IPS DF 6.9 (cell line): ENCODE data around the gene OR5J2.
"Not testable (repeated sequence)": the region's sequence is repeated elsewhere in the genome, so short reads cannot be mapped to it uniquely, and the experiment has no call there.

Experiments used
- DNase-seq: peaks from one replicate; pipeline ENCODE4 v3.0.0-alpha.2; 2013; ENCODE audit warnings: low read depth, low spot score
- H3K27ac ChIP-seq: one replicate; pipeline ENCODE4 v1.5.1; 2013; ENCODE audit warnings: low read length, control low read depth
- H3K27me3 ChIP-seq: 2 replicates; pipeline ENCODE4 v1.6.1; 2013; ENCODE audit warnings: mild to moderate bottlenecking, low read length; ENCODE audit not compliant: control insufficient read depth, insufficient read depth
- H3K36me3 ChIP-seq: 2 replicates; pipeline ENCODE4 v1.6.1; 2013; ENCODE audit warnings: low read length; ENCODE audit not compliant: control insufficient read depth, insufficient read depth
- H3K4me1 ChIP-seq: 2 replicates; pipeline ENCODE4 v1.6.1; 2013; ENCODE audit warnings: low read length; ENCODE audit not compliant: control insufficient read depth, insufficient read depth
- H3K4me3 ChIP-seq: 2 replicates; pipeline ENCODE4 v1.5.1; 2013; ENCODE audit warnings: mild to moderate bottlenecking, low read length
- H3K9me3 ChIP-seq: 2 replicates; pipeline ENCODE4 v1.6.1; 2013; ENCODE audit warnings: low read length, inconsistent platforms; ENCODE audit not compliant: control insufficient read depth, insufficient read depth
- WGBS: extraction: QIAGEN DNeasy Blood & Tissue Kit; methylation state at CpG from one replicate; pipeline ENCODE4 v1.1.7; 2013; ENCODE audit warnings: mixed read lengths, missing lambda C conversion rate; ENCODE audit not compliant: insufficient read length, insufficient coverage; 5-methylcytosine and 5-hydroxymethylcytosine counted together

Gene OR5J2

DNA sequence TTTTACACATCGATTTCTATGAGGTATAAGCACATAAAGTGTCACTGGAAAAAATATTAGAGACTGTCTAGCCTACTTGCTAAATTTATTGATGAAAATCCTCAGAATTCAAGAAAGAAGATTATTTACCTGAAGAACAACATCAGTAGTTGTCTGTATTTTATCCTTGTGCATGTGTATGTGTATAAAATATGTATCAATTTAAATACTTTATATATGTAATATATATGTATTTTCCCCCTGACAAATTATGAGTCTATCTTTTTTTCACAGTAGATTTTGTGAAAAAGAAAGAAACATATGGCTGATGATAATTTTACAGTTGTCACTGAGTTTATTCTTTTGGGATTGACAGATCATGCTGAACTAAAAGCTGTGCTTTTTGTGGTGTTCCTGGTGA is at the start of gene OR5J2:
TSS of gene OR5J2 (plus strand) at position 301 of the 400 bp plus-strand sequence. CDS start at position 301, 0 bp downstream.
- no peak for DNase-seq
- no peaks in the 10 kb centered on the region for H3K36me3 ChIP-seq
- H3K27me3 ChIP-seq: no peaks in the 10 kb centered on the region
- no peak within 1 kb of the TSS for H3K4me3 ChIP-seq
- H3K9me3 ChIP-seq: no peaks in the 10 kb centered on the region
- WGBS: no CpG with 5 or more reads among the region's 1 CpG
- no peak within 1 kb of the TSS for H3K27ac ChIP-seq
- no peaks in the 10 kb centered on the region for H3K4me1 ChIP-seq

DNA sequence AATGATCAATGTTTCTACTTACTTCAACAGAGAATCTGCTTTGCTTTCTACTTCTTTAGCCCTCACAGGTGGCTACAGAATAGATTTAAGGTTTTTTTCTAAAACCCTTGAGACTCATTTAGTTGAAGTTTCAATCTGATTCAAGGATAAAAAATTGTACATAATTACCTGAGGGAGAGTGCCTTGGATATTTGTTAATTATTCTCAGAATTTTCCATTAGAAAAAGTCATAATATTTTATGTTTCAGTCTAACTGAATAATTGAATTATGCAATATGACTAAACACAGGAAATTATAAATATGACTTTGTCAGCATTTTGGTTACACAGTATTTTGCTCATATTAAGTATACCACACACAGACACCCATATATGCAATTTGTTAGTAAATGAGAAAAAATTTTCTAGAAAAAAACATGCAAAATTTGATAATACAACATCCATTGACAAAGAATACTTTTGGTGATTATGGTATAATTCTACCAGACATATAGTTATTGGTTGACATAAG is 36.2 kb upstream of the OR5J2 start, which contains the start of gene OR8J3:
TSS of gene OR8J3 (minus strand) at position 51 of the 511 bp plus-strand sequence. CDS start 2,483 bp downstream, outside the sequence.
- H3K27me3 ChIP-seq: no peaks in the 10 kb centered on the region
- no peaks in the 10 kb centered on the region for H3K36me3 ChIP-seq
- no peak for DNase-seq
- H3K9me3 ChIP-seq: no peaks in the 10 kb centered on the region
- H3K4me1 ChIP-seq: no peaks in the 10 kb centered on the region
- H3K4me3 ChIP-seq: no peak within 1 kb of the TSS
- H3K27ac ChIP-seq: no peak within 1 kb of the TSS

DNA sequence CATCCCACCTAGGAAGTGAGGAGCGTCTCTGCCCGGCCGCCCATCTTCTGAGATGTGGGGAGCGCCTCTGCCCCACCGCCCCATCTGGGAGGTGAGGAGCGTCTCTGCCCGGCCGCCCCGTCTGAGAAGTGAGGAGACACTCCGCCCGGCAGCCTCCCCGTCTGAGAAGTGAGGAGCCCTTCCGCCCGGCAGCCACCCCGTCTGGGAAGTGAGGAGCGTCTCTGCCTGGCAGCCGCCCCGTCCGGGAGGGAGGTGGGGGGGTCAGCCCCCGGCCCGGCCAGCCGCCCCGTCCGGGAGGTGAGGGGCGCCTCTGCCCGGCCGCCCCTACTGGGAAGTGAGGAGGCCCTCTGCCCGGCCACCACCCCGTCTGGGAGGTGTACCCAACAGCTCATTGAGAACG is 32.7 kb upstream of the OR5J2 start:
- not testable (repeated sequence) for H3K27me3 ChIP-seq, H3K9me3 ChIP-seq, DNase-seq, H3K4me3 ChIP-seq, H3K4me1 ChIP-seq, H3K36me3 ChIP-seq, H3K27ac ChIP-seq
- no CpG with 5 or more reads among the region's 30 CpGs for WGBS

DNA sequence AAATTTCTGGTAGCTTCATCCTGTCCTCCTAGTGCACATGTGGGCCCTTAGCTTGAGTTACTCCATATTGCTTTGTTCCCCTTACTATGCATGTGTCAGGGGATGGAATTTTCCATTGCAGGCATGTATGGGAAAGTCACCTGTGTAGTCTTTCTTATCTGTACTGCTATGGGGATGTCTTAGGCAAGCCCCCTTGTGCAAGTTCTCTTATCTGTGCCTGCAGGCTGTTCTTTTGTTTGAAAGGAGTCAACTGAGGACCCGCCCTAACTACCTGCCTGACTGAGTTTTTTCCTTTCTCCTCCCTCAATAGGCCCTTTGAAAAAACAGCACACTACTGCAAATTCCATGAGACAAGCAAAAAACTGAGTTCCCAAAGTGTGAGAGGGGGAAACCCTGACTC is 25.0 kb upstream of the OR5J2 start:
- DNase-seq: no peak
- no peaks in the 10 kb centered on the region; the same call in 1 of the 2 replicates for H3K36me3 ChIP-seq
- H3K27me3 ChIP-seq: no peaks in the 10 kb centered on the region
- H3K27ac ChIP-seq: no peak overlapping the region
- H3K9me3 ChIP-seq: no peaks in the 10 kb centered on the region
- H3K4me1 ChIP-seq: no peaks in the 10 kb centered on the region
- no CpG with 5 or more reads among the region's 1 CpG for WGBS
- H3K4me3 ChIP-seq: no peak overlapping the region

DNA sequence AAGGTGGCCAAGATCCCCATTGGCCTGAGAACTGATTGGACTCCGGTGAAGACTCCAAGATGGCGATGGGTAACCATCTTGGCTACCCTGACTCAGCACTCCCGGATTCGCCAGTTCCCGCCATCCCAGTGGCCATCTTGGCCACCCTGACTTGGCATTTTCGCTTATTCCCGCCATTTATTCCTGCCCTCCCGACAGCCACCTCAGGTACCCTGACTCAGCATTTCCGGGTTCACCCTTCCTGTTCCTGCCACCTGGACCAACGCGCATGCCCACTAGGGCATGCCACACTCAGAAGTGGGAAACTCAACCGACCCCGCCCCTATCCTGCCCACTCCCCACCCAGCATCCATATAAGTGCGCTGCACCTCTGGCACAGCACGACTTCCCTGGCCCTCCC is 24.1 kb upstream of the OR5J2 start:
- H3K27me3 ChIP-seq: no peaks in the 10 kb centered on the region
- no peaks in the 10 kb centered on the region for H3K9me3 ChIP-seq
- H3K4me3 ChIP-seq: no peak overlapping the region
- H3K4me1 ChIP-seq: no peaks in the 10 kb centered on the region
- WGBS: no CpG with 5 or more reads among the region's 15 CpGs
- DNase-seq: no peak
- no peaks in the 10 kb centered on the region; the same call in 1 of the 2 replicates for H3K36me3 ChIP-seq
- H3K27ac ChIP-seq: no peak overlapping the region

DNA sequence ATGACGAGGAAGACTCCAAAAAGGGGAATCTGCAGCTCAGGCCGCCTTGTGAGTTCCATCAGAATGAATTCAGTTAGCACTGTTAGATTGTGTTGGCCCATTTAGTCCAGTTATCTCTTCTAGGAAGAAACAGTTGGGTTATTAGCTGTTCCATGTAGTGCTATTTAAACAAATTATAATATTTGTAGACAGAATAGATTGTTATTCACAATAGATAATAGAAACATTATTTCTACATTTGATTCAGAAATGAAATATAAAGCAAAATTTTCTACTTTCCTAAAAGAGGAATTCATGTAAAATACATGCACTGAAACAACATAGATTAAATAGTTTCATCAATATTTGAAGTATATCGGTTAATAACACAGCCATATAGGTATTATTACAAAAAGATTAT is 16.2 kb upstream of the OR5J2 start, which contains the start of gene OR8K5:
TSS of gene OR8K5 (minus strand) at position 101 of the 400 bp plus-strand sequence. CDS start at position 101, 0 bp downstream.
- no peaks in the 10 kb centered on the region for H3K36me3 ChIP-seq
- H3K4me3 ChIP-seq: no peak within 1 kb of the TSS
- H3K4me1 ChIP-seq: no peaks in the 10 kb centered on the region
- no peak within 1 kb of the TSS for H3K27ac ChIP-seq
- H3K27me3 ChIP-seq: no peaks in the 10 kb centered on the region
- DNase-seq: no peak
- WGBS: no CpG with 5 or more reads among the region's 3 CpGs
- no peaks in the 10 kb centered on the region for H3K9me3 ChIP-seq

DNA sequence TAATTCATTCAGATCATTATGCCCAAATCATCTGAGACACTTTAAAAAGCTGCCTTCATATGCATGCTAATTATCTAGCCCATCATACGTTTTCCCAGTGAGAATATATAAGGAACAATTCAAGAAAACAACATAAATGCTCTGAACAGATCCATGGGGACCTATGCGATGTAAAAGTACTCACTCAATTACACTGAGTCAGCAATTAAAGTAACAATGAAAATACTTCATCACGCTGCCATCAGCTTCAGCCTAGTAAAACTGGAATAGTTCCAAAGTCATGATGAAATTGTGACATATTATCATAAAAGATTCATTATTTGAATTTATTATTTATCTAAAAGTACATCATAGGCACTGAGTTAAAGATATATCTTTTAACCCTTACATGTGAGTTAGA is 12.6 kb upstream of the OR5J2 start:
- no peaks in the 10 kb centered on the region for H3K9me3 ChIP-seq
- no peaks in the 10 kb centered on the region for H3K4me1 ChIP-seq
- H3K27ac ChIP-seq: no peak overlapping the region
- H3K4me3 ChIP-seq: no peak overlapping the region
- WGBS: no CpG with 5 or more reads among the region's 3 CpGs
- H3K27me3 ChIP-seq: no peaks in the 10 kb centered on the region
- DNase-seq: no peak
- no peaks in the 10 kb centered on the region for H3K36me3 ChIP-seq

DNA sequence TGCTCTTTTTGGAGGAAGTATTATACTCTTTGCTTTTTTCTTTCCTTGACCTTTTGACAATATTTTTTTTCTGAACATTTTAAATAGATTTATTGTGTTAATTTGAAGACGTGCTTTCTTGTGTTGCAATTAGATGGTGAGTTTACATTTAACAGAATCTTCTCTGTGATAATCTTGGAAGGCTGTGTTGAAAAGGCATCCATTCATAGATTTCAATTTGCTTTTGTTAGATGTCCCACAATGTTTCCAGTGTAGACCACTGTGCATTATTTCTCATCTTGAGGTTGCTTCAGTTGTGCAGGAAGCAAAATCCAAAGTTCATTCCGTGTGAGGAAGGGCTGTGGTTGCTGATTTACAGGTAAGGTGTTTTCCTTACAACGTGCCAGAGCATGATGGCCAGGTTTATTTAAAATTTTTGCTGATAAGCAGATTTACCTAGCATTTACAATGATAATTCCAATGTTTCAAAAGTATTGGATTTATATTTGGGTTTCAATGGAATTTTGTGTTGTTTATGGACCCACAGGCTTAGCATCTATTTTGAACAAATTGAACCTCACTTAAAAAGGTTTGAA is 4.1 kb upstream of the OR5J2 start:
- Histone ChIP-seq H3K36me3 (no peaks in the 10 kb centered on the region), H3K4me3 (no peak overlapping the region), H3K4me1 (no peaks in the 10 kb centered on the region), H3K9me3 (no peaks in the 10 kb centered on the region), H3K27ac (no peak overlapping the region), H3K27me3 (no peaks in the 10 kb centered on the region)
- no peak for DNase-seq
- whole genome bisulfite sequencing: 100% methylated on average over 1 of the region's 3 CpGs

DNA sequence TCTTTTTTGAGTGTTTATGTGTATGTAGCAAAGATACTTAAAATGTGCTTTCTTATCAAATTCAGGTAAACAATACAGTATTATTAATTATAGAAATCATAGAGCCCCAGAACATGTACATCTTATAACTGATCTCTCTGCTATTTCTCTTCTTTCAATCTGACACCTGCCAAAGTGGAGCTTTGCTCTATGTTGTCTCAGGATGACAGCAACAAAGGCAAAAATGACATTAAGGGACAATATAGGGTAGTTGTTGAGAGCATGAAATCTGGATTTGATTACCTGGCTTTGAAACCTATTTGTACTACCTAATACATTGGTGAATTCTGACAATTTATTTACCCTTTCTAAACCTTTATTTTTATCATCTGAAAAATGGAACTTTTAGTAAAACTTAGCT is 7.0 kb downstream of the OR5J2 start:
- no peak for DNase-seq
- H3K27ac ChIP-seq: no peak overlapping the region
- no peaks in the 10 kb centered on the region for H3K4me1 ChIP-seq
- no peaks in the 10 kb centered on the region for H3K27me3 ChIP-seq
- H3K4me3 ChIP-seq: no peak overlapping the region
- H3K36me3 ChIP-seq: no peaks in the 10 kb centered on the region
- no peaks in the 10 kb centered on the region for H3K9me3 ChIP-seq

DNA sequence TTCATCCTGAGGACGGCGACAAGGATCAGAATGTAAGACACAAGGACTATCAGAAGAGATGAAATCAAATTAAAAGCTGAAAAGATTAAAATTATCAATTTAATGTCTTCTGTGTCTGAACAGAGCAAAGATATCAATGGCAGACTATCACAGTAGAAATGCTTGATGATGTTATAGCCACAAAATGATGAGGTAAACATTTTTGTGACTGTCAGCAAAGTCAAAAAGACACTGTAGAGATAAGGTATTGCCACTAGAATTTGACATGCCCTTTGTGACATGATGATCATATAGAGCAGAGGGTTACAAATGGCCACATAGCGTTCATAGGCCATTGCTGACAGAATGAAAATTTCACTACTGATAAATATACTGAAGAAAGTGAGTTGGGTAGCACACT is 12.2 kb downstream of the OR5J2 start:
- H3K27me3 ChIP-seq: no peaks in the 10 kb centered on the region
- no peaks in the 10 kb centered on the region for H3K36me3 ChIP-seq
- no CpG with 5 or more reads among the region's 3 CpGs for WGBS
- no peaks in the 10 kb centered on the region for H3K9me3 ChIP-seq
- H3K4me3 ChIP-seq: no peak overlapping the region
- DNase-seq: no peak
- no peaks in the 10 kb centered on the region for H3K4me1 ChIP-seq
- no peak overlapping the region for H3K27ac ChIP-seq

DNA sequence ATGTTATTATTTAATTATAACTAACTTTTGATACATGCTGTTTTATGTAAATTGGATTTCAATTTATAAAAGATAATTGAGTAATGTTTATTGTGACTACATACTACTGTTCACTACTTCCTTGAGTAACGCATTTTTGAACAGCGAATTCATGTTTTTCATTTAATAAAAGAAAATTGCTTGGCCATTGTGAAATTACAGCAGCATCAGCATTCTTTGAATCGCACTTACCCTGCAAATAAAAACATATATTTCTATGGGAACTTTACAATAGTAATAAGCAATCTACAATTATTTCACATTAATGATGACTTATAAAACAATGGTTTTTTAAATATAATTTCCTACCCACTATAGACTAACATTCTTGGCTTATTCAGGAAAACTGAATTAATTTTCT is 20.3 kb downstream of the OR5J2 start:
- H3K4me1 ChIP-seq: no peaks in the 10 kb centered on the region
- H3K36me3 ChIP-seq: no peaks in the 10 kb centered on the region
- H3K27me3 ChIP-seq: no peaks in the 10 kb centered on the region
- H3K27ac ChIP-seq: no peak overlapping the region
- DNase-seq: no peak
- no peak overlapping the region for H3K4me3 ChIP-seq
- no CpG with 5 or more reads among the region's 3 CpGs for WGBS
- no peaks in the 10 kb centered on the region for H3K9me3 ChIP-seq
